KMS-11 (cell line): ENCODE measurements around the gene AFF3.

ENCODE experiments used
- H2AFZ ChIP-seq: fragments of 200-600 bp; sonication (generic); 2 replicates; pipeline ENCODE4 v1.6.1; 2016; ENCODE audit warnings: antibody characterized with exemption, mixed run types, low read depth
- H3K27ac ChIP-seq: fragments of 200-600 bp; sonication (generic); 2 replicates; pipeline ENCODE4 v1.6.1; 2016; ENCODE audit warnings: mild to moderate bottlenecking, mixed run types
- H3K27me3 ChIP-seq: fragments of 200-600 bp; sonication (generic); 2 replicates; pipeline ENCODE4 v1.6.1; 2017; ENCODE audit warnings: mild to moderate bottlenecking, low read depth, mixed run types, moderate library complexity; ENCODE audit not compliant: insufficient read depth
- H3K36me3 ChIP-seq: fragments of 200-600 bp; sonication (generic); 2 replicates; pipeline ENCODE4 v1.6.1; 2017; ENCODE audit warnings: mild to moderate bottlenecking, mixed run types; ENCODE audit not compliant: insufficient read depth
- H3K4me1 ChIP-seq: fragments of 200-600 bp; sonication (generic); 2 replicates; pipeline ENCODE4 v1.6.1; 2016; ENCODE audit warnings: mild to moderate bottlenecking, low read depth, mixed run types; ENCODE audit not compliant: poor library complexity, severe bottlenecking
- H3K4me2 ChIP-seq: fragments of 200-600 bp; sonication (generic); 2 replicates; pipeline ENCODE4 v1.7.0; 2016; ENCODE audit warnings: mild to moderate bottlenecking, mixed run types
- H3K4me3 ChIP-seq: fragments of 200-600 bp; sonication (generic); IDR thresholded peaks from 2 replicates; pipeline ENCODE4 v1.6.1; 2017; ENCODE audit warnings: low read depth, low read length, mixed read lengths; ENCODE audit not compliant: insufficient read depth
- H3K79me2 ChIP-seq: fragments of 200-600 bp; sonication (generic); 2 replicates; pipeline ENCODE4 v1.6.1; 2016; ENCODE audit warnings: low read depth, mixed run types; ENCODE audit not compliant: insufficient read depth
- H3K9ac ChIP-seq: fragments of 200-600 bp; sonication (generic); 2 replicates; pipeline ENCODE4 v1.6.1; 2016; ENCODE audit warnings: mild to moderate bottlenecking, mixed run types
- H4K20me1 ChIP-seq: fragments of 200-600 bp; sonication (generic); 2 replicates; pipeline ENCODE4 v1.6.1; 2016; ENCODE audit warnings: mild to moderate bottlenecking, mixed run types; ENCODE audit not compliant: insufficient read depth
- CTCF ChIP-seq: fragments of 200-600 bp; sonication (generic); conservative IDR thresholded peaks from 2 replicates; pipeline ENCODE4 v1.6.1; 2017; ENCODE audit warnings: low read depth, mild to moderate bottlenecking, antibody characterized with exemption, low read length, moderate library complexity, mixed read lengths

Gene AFF3

GRCh38 chr2:100057901-100058261 lies 84.5 kb downstream of the AFF3 start:
- no peak overlapping the region for H3K9ac ChIP-seq
- no peak overlapping the region for H2AFZ ChIP-seq
- H3K4me3 ChIP-seq: no peak overlapping the region
- no peak overlapping the region for H3K4me2 ChIP-seq
- H3K27me3 ChIP-seq: no peaks in the 10 kb centered on the region
- H3K79me2 ChIP-seq: no peaks in the 10 kb centered on the region
- H3K27ac ChIP-seq: no peak overlapping the region
- no peaks in the 10 kb centered on the region for H3K4me1 ChIP-seq
- H4K20me1 ChIP-seq: no peaks in the 10 kb centered on the region
- no peak for TF ChIP-seq CTCF
- H3K36me3 ChIP-seq: no peaks in the 10 kb centered on the region

- H3K36me3 ChIP-seq: no peaks in the 10 kb centered on the region
- no peak overlapping the region for H3K27ac ChIP-seq
- no peak for TF ChIP-seq CTCF
These were observed 88.0 kb downstream of the AFF3 start for GRCh38 chr2:100054426-100054825.

GRCh38 chr2:100053087-100053885 lies 89.1 kb downstream of the AFF3 start:
- TF ChIP-seq CTCF: no peak
- no peak overlapping the region for H3K4me3 ChIP-seq
- no peak overlapping the region for H3K9ac ChIP-seq
- H3K27me3 ChIP-seq: no peaks in the 10 kb centered on the region
- H2AFZ ChIP-seq: no peak overlapping the region
- no peaks in the 10 kb centered on the region for H3K36me3 ChIP-seq
- no peaks in the 10 kb centered on the region for H3K79me2 ChIP-seq
- no peak overlapping the region for H3K4me2 ChIP-seq
- H4K20me1 ChIP-seq: no peaks in the 10 kb centered on the region
- no peak overlapping the region for H3K27ac ChIP-seq
- no peaks in the 10 kb centered on the region for H3K4me1 ChIP-seq

More at GRCh38 chr2:100054426-100054825, 88.0 kb downstream of the AFF3 start:
- Histone ChIP-seq H3K4me3 (no peak overlapping the region), H3K4me1 (no peaks in the 10 kb centered on the region), H3K79me2 (no peaks in the 10 kb centered on the region), H3K4me2 (no peak overlapping the region), H2AFZ (no peak overlapping the region), H3K27me3 (no peaks in the 10 kb centered on the region), H4K20me1 (no peaks in the 10 kb centered on the region), H3K9ac (no peak overlapping the region)

- Histone ChIP-seq H3K27me3 (no peaks in the 10 kb centered on the region), H3K36me3 (no peaks in the 10 kb centered on the region), H3K4me2 (no peak overlapping the region), H4K20me1 (no peaks in the 10 kb centered on the region), H3K27ac (no peak overlapping the region), H3K79me2 (no peaks in the 10 kb centered on the region), H3K9ac (no peak overlapping the region), H2AFZ (no peak overlapping the region), H3K4me3 (no peak overlapping the region), H3K4me1 (no peaks in the 10 kb centered on the region)
- TF ChIP-seq CTCF: no peak
These were observed 89.7 kb downstream of the AFF3 start for GRCh38 chr2:100052650-100053049.
